HUES64 (cell line): ENCODE measurements around the gene DPH6.
"Not testable (repeated sequence)": the region's sequence is repeated elsewhere in the genome, so short reads cannot be mapped to it uniquely, and the experiment has no call there.

Experiments
- H3K27ac ChIP-seq: 2 replicates; pipeline ENCODE4 v1.7.0; 2013; ENCODE audit warnings: low read depth, low read length, inconsistent platforms
- H3K27me3 ChIP-seq: 2 replicates; pipeline ENCODE4 v1.6.1; 2013; ENCODE audit warnings: mild to moderate bottlenecking, low read length; ENCODE audit not compliant: insufficient read depth
- H3K36me3 ChIP-seq: 2 replicates; pipeline ENCODE4 v1.6.1; 2013; ENCODE audit warnings: mild to moderate bottlenecking, low read length; ENCODE audit not compliant: insufficient read depth
- H3K4me1 ChIP-seq: 2 replicates; pipeline ENCODE4 v1.6.1; 2013; ENCODE audit warnings: mild to moderate bottlenecking, low read length, moderate library complexity; ENCODE audit not compliant: insufficient read depth
- H3K4me3 ChIP-seq: 2 replicates; pipeline ENCODE4 v1.5.1; 2013; ENCODE audit warnings: mild to moderate bottlenecking, low read length, moderate library complexity
- H3K9ac ChIP-seq: 2 replicates; pipeline ENCODE4 v1.6.1; 2013; ENCODE audit warnings: mild to moderate bottlenecking, low read depth, low read length
- H3K9me3 ChIP-seq: 2 replicates; pipeline ENCODE4 v1.6.1; 2013; ENCODE audit warnings: low read depth, low read length; ENCODE audit not compliant: insufficient read depth
- WGBS: fragments of 150-250, 120-280 bp; methylation state at CpG from one replicate; pipeline ENCODE4 v1.1.7; 2013; ENCODE audit warnings: missing lambda C conversion rate; 5-methylcytosine and 5-hydroxymethylcytosine counted together

DPH6 gene

GRCh38 chr15:35381328-35381727 lies 164.6 kb downstream of the DPH6 start:
- Histone ChIP-seq H3K4me3 (no peak overlapping the region), H3K4me1 (no peaks in the 10 kb centered on the region), H3K36me3 (no peaks in the 10 kb centered on the region), H3K27ac (no peak overlapping the region), H3K27me3 (no peaks in the 10 kb centered on the region), H3K9ac (no peak overlapping the region), H3K9me3 (no peaks in the 10 kb centered on the region)
- 88% methylated on average over 3 of the region's 3 CpGs for WGBS

- Histone ChIP-seq H3K27ac (no peak overlapping the region), H3K36me3 (no peaks in the 10 kb centered on the region), H3K9ac (no peak overlapping the region), H3K4me3 (no peak overlapping the region), H3K27me3 (no peaks in the 10 kb centered on the region), H3K9me3 (no peaks in the 10 kb centered on the region), H3K4me1 (no peaks in the 10 kb centered on the region)
- WGBS, result 73% methylated on average over 1 of the region's 1 CpG
Observed at GRCh38 chr15:35379972-35380371, 166.0 kb downstream of the DPH6 start.

- not testable (repeated sequence) for H3K27me3 ChIP-seq, H3K9ac ChIP-seq, H3K27ac ChIP-seq, H3K4me1 ChIP-seq, H3K9me3 ChIP-seq, H3K4me3 ChIP-seq, H3K36me3 ChIP-seq
- 100% methylated on average over 1 of the region's 1 CpG for WGBS
Observed at GRCh38 chr15:35378454-35378853, 167.5 kb downstream of the DPH6 start.

- Histone ChIP-seq H3K36me3 (0 out of 2 replicates have a peak, but pooled peaks cover 4% of the 10 kb centered on the region), H3K27me3 (no peaks in the 10 kb centered on the region), H3K9ac (no peak overlapping the region)
Observed at GRCh38 chr15:35376707-35377106, 169.3 kb downstream of the DPH6 start.

GRCh38 chr15:35374661-35375060 lies 171.3 kb downstream of the DPH6 start:
- Histone ChIP-seq H3K9ac (no peak overlapping the region), H3K9me3 (no peaks in the 10 kb centered on the region), H3K27ac (no peak overlapping the region)

More at GRCh38 chr15:35376707-35377106, 169.3 kb downstream of the DPH6 start:
- H3K4me1 ChIP-seq, result no peaks in the 10 kb centered on the region
- no peak overlapping the region for H3K27ac ChIP-seq
- no peak overlapping the region for H3K4me3 ChIP-seq
- H3K9me3 ChIP-seq, result no peaks in the 10 kb centered on the region

GRCh38 chr15:35362195-35362829 lies 183.7 kb downstream of the DPH6 start:
- Histone ChIP-seq H3K9ac (no peak overlapping the region), H3K27me3 (no peaks in the 10 kb centered on the region)

More at GRCh38 chr15:35374661-35375060, 171.3 kb downstream of the DPH6 start:
- Histone ChIP-seq H3K4me3 (no peak overlapping the region), H3K4me1 (no peaks in the 10 kb centered on the region), H3K27me3 (no peaks in the 10 kb centered on the region), H3K36me3 (0 out of 2 replicates have a peak, but pooled peaks cover 4% of the 10 kb centered on the region)

GRCh38 chr15:35358824-35359223 lies 187.1 kb downstream of the DPH6 start:
- Histone ChIP-seq H3K27me3 (no peaks in the 10 kb centered on the region), H3K9me3 (peaks cover 25% of the 10 kb centered on the region), H3K9ac (no peak overlapping the region), H3K4me1 (no peaks in the 10 kb centered on the region), H3K4me3 (no peak overlapping the region), H3K36me3 (no peaks in the 10 kb centered on the region), H3K27ac (no peak overlapping the region)
- 93% methylated on average over 5 of the region's 5 CpGs for WGBS

More at GRCh38 chr15:35362195-35362829, 183.7 kb downstream of the DPH6 start:
- Histone ChIP-seq H3K36me3 (no peaks in the 10 kb centered on the region), H3K4me1 (no peaks in the 10 kb centered on the region), H3K9me3 (peaks cover 26% of the 10 kb centered on the region), H3K27ac (no peak overlapping the region), H3K4me3 (no peak overlapping the region)

GRCh38 chr15:35351059-35351458 lies 194.9 kb downstream of the DPH6 start:
- Histone ChIP-seq H3K27me3 (no peaks in the 10 kb centered on the region), H3K9ac (no peak overlapping the region), H3K27ac (no peak overlapping the region), H3K4me3 (no peak overlapping the region), H3K9me3 (no peaks in the 10 kb centered on the region), H3K4me1 (no peaks in the 10 kb centered on the region), H3K36me3 (no peaks in the 10 kb centered on the region)

GRCh38 chr15:35349916-35350315 lies 196.0 kb downstream of the DPH6 start:
- no peaks in the 10 kb centered on the region for H3K27me3 ChIP-seq
- H3K9ac ChIP-seq, result no peak overlapping the region
- no peak overlapping the region for H3K27ac ChIP-seq
- no peaks in the 10 kb centered on the region for H3K9me3 ChIP-seq
- no peaks in the 10 kb centered on the region for H3K36me3 ChIP-seq
- no peaks in the 10 kb centered on the region for H3K4me1 ChIP-seq
- 97% methylated on average over 3 of the region's 3 CpGs for WGBS
- no peak overlapping the region for H3K4me3 ChIP-seq

GRCh38 chr15:35330916-35331315 lies 215.0 kb downstream of the DPH6 start:
- H3K4me1 ChIP-seq, result peaks cover 12% of the 10 kb centered on the region; the same call in 1 of the 2 replicates
- no peaks in the 10 kb centered on the region for H3K36me3 ChIP-seq
- H3K9ac ChIP-seq, result no peak overlapping the region
- H3K27me3 ChIP-seq, result no peaks in the 10 kb centered on the region
- H3K9me3 ChIP-seq, result no peaks in the 10 kb centered on the region
- H3K4me3 ChIP-seq, result no peak overlapping the region
- H3K27ac ChIP-seq, result no peak overlapping the region
- 84% methylated on average over 2 of the region's 3 CpGs for WGBS

- Histone ChIP-seq H3K4me3 (no peak overlapping the region), H3K9ac (no peak overlapping the region), H3K27me3 (no peaks in the 10 kb centered on the region), H3K27ac (no peak overlapping the region), H3K4me1 (peaks cover 12% of the 10 kb centered on the region; the same call in 1 of the 2 replicates), H3K9me3 (no peaks in the 10 kb centered on the region), H3K36me3 (no peaks in the 10 kb centered on the region)
- WGBS, result 92% methylated on average over 6 of the region's 6 CpGs
Observed at GRCh38 chr15:35330048-35330695, 215.8 kb downstream of the DPH6 start.
